Peyer's patch (tissue), 4 donors: ENCODE data around the gene SSPN. TPM values are rescaled to one million over a fixed set of nuclear protein-coding genes. Genes with fewer than 3 reads are reported as not detected.
A peak's percentile ranks its signal among the peaks of the same experiment; 100 is the strongest.

Experiments used
- DNase-seq, 3 donors: peaks; one replicate each; pipeline ENCODE4 v3.0.0-alpha.2; 2017 to 2019
- H3K27ac ChIP-seq, 4 donors: fragments of 200-600 bp; sonication (generic); one replicate each; pipeline ENCODE4 v1.5.1; 2016 to 2019
- H3K27me3 ChIP-seq, 2 donors: fragments of 200-600 bp; sonication (generic); one replicate each; pipeline ENCODE4 v1.5.1; 2019
- H3K36me3 ChIP-seq, 3 donors: fragments of 200-600 bp; sonication (generic); one replicate each; pipeline ENCODE4 v1.5.1; 2016 to 2019
- H3K4me1 ChIP-seq, 4 donors: fragments of 200-600 bp; sonication (generic); one replicate each; pipeline ENCODE4 v1.5.1; 2016 to 2019
- H3K4me3 ChIP-seq, 4 donors: fragments of 200-600 bp; sonication (generic); 1 replicate in 3 of 4; 2 replicates in 1 of 4; pipeline ENCODE4 v1.5.1; 2016 to 2019; ENCODE audit warnings: mild to moderate bottlenecking in 1 of 4
- H3K9me3 ChIP-seq, 4 donors: fragments of 200-600 bp; sonication (generic); one replicate each; pipeline ENCODE4 v1.5.1; 2016 to 2019; ENCODE audit warnings: mild to moderate bottlenecking in 1 of 4
- CTCF ChIP-seq, 6 experiments: fragments of 450-650 bp in 4 of 6; fragments of 200-600 bp in 2 of 6; sonication (generic) in 1 of 6; IDR thresholded peaks; one replicate each; pipeline ENCODE4 v1.5.1; 2017 to 2019; ENCODE audit warnings: antibody characterized with exemption in 6 of 6, mild to moderate bottlenecking in 3 of 6, moderate library complexity in 1 of 6
- POLR2A ChIP-seq, 2 donors: fragments of 450-650 bp; IDR thresholded peaks; one replicate each; pipeline ENCODE4 v1.5.1; 2017; ENCODE audit warnings: antibody characterized with exemption in 2 of 2, mild to moderate bottlenecking in 2 of 2, moderate library complexity in 2 of 2
- total RNA-seq, 4 donors: library from RNA; depleted of rRNA; stranded (reverse); fragments of >200 nt; gene quantifications; one replicate each; pipeline ENCODE4 v1.1.0, GENCODE V29; 2016

The SSPN gene
- total RNA-seq, 4 donors from 2014 or later, result 3.0 to 10.9 (median 6.5) TPM

GRCh38 chr12:26273811-26274210 lies 78.4 kb downstream of the SSPN start:
- Histone ChIP-seq H3K4me3 (no peak overlapping the region), H3K27me3 (no peaks in the 10 kb centered on the region), H3K27ac (peak overlapping the region in 3 of 4 donors; percentile 60 to 84 (median 81)), H3K9me3 (no peaks in the 10 kb centered on the region), H3K4me1 (peaks cover 0 to 24% (median 10%) of the 10 kb centered on the region in 4 donors), H3K36me3 (no peaks in the 10 kb centered on the region)
- DNase-seq, result no peak
- TF ChIP-seq CTCF (IDR thresholded peaks at IDR 0.05), result no peak
- TF ChIP-seq POLR2A (IDR thresholded peaks at IDR 0.05), result no peak

GRCh38 chr12:26274441-26275312 lies 79.3 kb downstream of the SSPN start:
- peaks cover 0 to 27% (median 10%) of the 10 kb centered on the region in 4 donors for H3K4me1 ChIP-seq
- DNase-seq, result peak; percentile 64 to 88 (median 66)
- no peaks in the 10 kb centered on the region for H3K27me3 ChIP-seq
- H3K36me3 ChIP-seq, result no peaks in the 10 kb centered on the region
- H3K4me3 ChIP-seq, result no peak overlapping the region
- H3K27ac ChIP-seq, result peak overlapping the region; percentile 60 to 84 (median 78)
- no peak for TF ChIP-seq CTCF (IDR thresholded peaks at IDR 0.05)
- peak in 1 of 2 donors; percentile 23 for TF ChIP-seq POLR2A (IDR thresholded peaks at IDR 0.05)
- no peaks in the 10 kb centered on the region for H3K9me3 ChIP-seq

GRCh38 chr12:26275313-26276131 lies 80.1 kb downstream of the SSPN start:
- TF ChIP-seq CTCF (IDR thresholded peaks at IDR 0.05), result no peak
- no peak for TF ChIP-seq POLR2A (IDR thresholded peaks at IDR 0.05)
- DNase-seq, result no peak
- Histone ChIP-seq H3K36me3 (no peaks in the 10 kb centered on the region), H3K9me3 (no peaks in the 10 kb centered on the region), H3K4me3 (no peak overlapping the region), H3K27me3 (no peaks in the 10 kb centered on the region), H3K4me1 (peaks cover 0 to 27% (median 10%) of the 10 kb centered on the region in 4 donors), H3K27ac (peak overlapping the region; percentile 60 to 84 (median 78))

GRCh38 chr12:26276709-26277108 lies 81.3 kb downstream of the SSPN start:
- TF ChIP-seq CTCF (IDR thresholded peaks at IDR 0.05) (no peak), POLR2A (IDR thresholded peaks at IDR 0.05) (no peak)
- Histone ChIP-seq H3K4me3 (no peak overlapping the region), H3K27me3 (no peaks in the 10 kb centered on the region), H3K4me1 (peaks cover 0 to 20% (median 10%) of the 10 kb centered on the region in 4 donors), H3K9me3 (no peaks in the 10 kb centered on the region), H3K27ac (no peak overlapping the region), H3K36me3 (no peaks in the 10 kb centered on the region)
- DNase-seq, result no peak

- DNase-seq, result no peak
- no peak for TF ChIP-seq POLR2A (IDR thresholded peaks at IDR 0.05)
- TF ChIP-seq CTCF (IDR thresholded peaks at IDR 0.05), result no peak
- Histone ChIP-seq H3K27me3 (no peaks in the 10 kb centered on the region), H3K4me3 (no peak overlapping the region), H3K9me3 (no peaks in the 10 kb centered on the region), H3K27ac (no peak overlapping the region), H3K4me1 (peaks cover 0 to 16% (median 10%) of the 10 kb centered on the region in 4 donors), H3K36me3 (no peaks in the 10 kb centered on the region)
These were observed 82.3 kb downstream of the SSPN start for GRCh38 chr12:26277506-26278246.
